GM21723 (cell line): ENCODE measurements around the gene TFDP3.
A peak's percentile ranks its signal among the peaks of the same experiment; 100 is the strongest.

ENCODE experiments used
- ATAC-seq: cut with Tn5 transposase; IDR thresholded peaks from one replicate; pipeline ENCODE4 v1.9.1; 2021; ENCODE audit warnings: mild to moderate bottlenecking, moderate library complexity; ENCODE audit not compliant: unreplicated experiment

The TFDP3 gene

DNA sequence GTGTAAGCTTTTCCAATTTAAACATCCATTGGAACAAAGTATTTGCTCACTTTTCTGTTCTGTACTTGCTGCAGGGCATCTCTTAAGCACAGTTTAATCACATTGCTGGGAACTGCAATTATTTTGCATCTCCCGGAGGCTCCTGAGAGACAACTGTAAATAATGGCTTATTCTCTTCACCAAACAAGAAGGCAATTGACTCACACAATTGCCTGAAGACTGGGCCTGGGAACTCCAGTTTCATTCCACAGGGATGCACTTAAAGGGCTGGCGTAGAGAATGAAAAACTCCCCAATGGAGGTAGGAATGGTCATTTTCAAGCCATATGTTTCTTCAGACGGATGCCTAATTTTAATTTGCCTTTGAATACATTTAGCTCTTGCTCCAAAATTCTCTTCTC, 29.5 kb downstream of the TFDP3 start:
- no peak for ATAC-seq

- no peak for ATAC-seq
Measured at GRCh38 chrX:133185938-133186337, 32.2 kb downstream of the TFDP3 start.

DNA sequence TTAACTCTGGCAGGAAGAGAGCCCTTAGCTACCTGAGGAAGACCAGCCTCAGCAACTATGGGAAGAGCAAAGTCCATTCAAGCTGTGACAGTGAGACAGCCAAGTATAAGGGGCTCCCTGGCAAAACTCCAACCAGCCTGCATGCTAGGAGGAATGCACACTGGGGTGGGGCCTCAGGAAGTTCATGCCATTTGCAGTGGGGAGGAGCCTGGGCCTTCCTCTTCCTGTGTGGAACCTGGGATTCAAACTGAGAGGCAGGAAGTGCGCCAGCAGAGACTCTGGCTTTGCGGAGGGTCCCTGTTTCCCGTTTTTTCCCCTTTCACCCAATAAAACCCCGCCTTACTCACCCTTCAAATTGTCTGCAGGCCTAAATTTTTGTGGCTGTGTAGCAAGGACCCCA, 33.0 kb downstream of the TFDP3 start:
- ATAC-seq, result no peak

- no peak for ATAC-seq
Measured at GRCh38 chrX:133183806-133184205, 34.3 kb downstream of the TFDP3 start.

DNA sequence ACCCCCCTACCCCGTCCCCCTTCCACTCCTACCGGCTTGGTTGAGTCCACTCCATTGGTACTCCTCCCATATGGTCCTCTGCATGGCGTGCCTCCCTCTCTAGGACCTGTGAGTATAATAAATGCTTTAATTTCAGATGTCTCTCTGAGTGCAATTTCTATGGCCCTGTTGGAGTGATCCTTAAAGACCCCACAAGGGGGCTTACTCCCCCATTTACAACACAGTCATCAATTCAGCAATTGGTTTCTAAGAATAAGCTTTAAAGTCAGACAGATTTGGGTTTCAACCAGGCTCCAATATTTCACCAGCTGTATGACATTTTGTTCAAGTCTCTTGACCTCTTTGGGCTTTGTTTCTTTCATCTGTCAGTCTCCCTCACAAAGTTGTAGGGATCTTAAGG, 38.7 kb downstream of the TFDP3 start:
- ATAC-seq, result no peak

DNA sequence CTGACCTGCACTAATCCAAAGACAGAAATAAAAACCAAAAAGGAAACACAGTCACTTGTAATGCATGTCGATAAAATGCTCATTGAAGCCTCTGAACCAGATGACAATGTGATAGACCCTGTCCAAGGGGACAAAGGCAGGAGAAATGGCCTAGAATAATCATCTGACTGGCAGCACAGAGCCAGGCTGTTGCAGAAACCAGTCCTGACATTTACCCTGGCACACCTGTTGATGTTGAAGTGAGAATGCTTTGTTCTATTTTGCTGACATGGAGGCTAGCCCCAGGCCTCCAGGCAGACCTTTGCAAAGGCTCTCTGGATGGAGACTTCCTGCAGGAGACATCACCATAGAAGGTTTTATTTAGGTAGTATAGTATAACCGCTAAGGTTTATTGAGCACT, 41.0 kb downstream of the TFDP3 start:
- ATAC-seq, result no peak

DNA sequence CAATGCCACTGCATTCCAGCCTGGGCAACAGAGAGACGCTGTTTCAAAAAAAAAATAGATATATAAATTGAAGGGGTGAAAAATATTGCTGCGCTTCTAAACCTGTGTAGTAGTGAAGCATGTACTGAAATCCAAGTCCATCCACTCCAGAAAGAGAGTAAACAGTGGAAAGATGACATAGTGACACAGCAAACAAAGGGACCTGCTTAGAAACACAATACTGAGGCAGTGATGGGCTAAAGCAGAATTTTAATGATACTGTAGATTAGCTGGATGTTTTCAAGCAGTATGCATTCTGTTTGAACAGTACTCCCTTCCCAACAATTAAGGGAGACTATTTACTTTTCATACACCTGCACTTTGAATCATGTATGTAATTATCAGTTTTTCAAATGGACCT, 42.5 kb downstream of the TFDP3 start:
- ATAC-seq, result no peak

GRCh38 chrX:133175162-133175561, 43.0 kb downstream of the TFDP3 start:
- ATAC-seq, result no peak

DNA sequence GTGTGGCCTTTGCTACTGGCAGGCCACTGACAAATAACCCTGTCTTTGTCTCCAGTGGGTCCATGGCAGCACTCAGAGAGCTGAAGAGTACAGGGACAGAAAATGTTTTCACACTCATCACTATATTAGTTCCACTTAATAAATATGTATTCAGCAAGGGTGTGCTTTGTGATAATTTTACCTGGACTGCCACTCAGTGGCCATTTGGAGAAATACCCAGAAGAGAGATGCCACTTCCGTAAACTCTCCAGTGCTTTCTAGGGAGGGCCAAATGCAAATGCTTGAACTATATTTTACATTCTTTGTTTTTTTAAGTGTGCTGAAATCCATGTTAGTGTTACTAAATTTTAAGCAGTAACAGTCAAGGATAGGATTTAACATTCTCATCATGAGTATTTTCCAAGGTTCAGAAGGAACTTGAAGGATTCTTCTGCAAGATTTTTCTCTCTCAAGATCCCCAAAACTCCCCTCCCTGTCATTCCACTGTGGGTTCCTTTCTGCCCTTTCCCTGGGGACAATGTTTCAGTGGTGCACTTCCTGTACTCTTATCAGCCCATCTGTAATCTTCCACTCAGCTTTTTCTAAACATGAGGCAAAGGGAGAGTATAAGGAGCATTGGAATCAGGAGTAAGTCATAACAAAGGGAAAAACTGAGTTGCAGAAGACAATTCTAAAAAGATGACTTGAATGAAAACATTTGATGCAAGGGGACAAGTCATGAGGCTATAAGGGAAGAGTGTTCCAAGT, 46.0 kb downstream of the TFDP3 start:
- ATAC-seq, result peak; percentile 71
